ENCODE results near the gene DMTF1.
"Not testable (repeated sequence)": the region's sequence is repeated elsewhere in the genome, so short reads cannot be mapped to it uniquely, and the experiment has no call there.

The DMTF1 gene

GRCh38 chr7:87202705-87203104 lies 50.5 kb downstream of the DMTF1 start:
- TF ChIP-seq POLR2A (IDR thresholded peaks at IDR 0.05; ENCODE audit: low read depth, low read length) (0 out of 2 replicates have a peak, but pooled peaks have one; percentile 50), PAX5 (IDR thresholded peaks at IDR 0.05; ENCODE audit: insufficient read depth, low read length, severe bottlenecking) (no peak), POU2F2 (IDR thresholded peaks at IDR 0.05; ENCODE audit: low read depth, low read length) (no peak)
- no peak for DNase-seq (ENCODE audit: insufficient read length, low spot score)
- no peak for FAIRE-seq

GRCh38 chr7:87203929-87204328 lies 51.7 kb downstream of the DMTF1 start:
- not testable (repeated sequence) for DNase-seq (ENCODE audit: insufficient read length, low spot score); FAIRE-seq
- 0 out of 2 replicates have a peak, but pooled peaks have one; percentile 7 for TF ChIP-seq POLR2A (IDR thresholded peaks at IDR 0.05; ENCODE audit: low read depth, low read length)

GRCh38 chr7:87204933-87205332 lies 52.7 kb downstream of the DMTF1 start:
- TF ChIP-seq TAF1 (IDR thresholded peaks at IDR 0.05; ENCODE audit: low read depth, low read length): no peak
- no peak for TF ChIP-seq POLR2A (IDR thresholded peaks at IDR 0.05; ENCODE audit: low read depth, low read length)
- TF ChIP-seq POLR2AphosphoS5 (IDR thresholded peaks at IDR 0.05; ENCODE audit: low read depth, low read length): no peak
- DNase-seq (ENCODE audit: insufficient read length, low spot score) (no peak), FAIRE-seq (no peak)

GRCh38 chr7:87205701-87206100 lies 53.4 kb downstream of the DMTF1 start:
- not testable (repeated sequence) for FAIRE-seq; DNase-seq (ENCODE audit: insufficient read length, low spot score)

- FAIRE-seq (no peak), DNase-seq (ENCODE audit: insufficient read length, low spot score) (no peak)
- TF ChIP-seq TAF1 (IDR thresholded peaks at IDR 0.05; ENCODE audit: low read depth, low read length): no peak
Observed at GRCh38 chr7:87206361-87206760, 54.1 kb downstream of the DMTF1 start.

- DNase-seq (ENCODE audit: insufficient read length, low spot score) (no peak), FAIRE-seq (no peak)
- TF ChIP-seq POLR2A (IDR thresholded peaks at IDR 0.05; ENCODE audit: low read depth, low read length): no peak
- no peak for TF ChIP-seq PAX5 (IDR thresholded peaks at IDR 0.05; ENCODE audit: insufficient read depth, low read length, severe bottlenecking)
Observed at GRCh38 chr7:87209295-87209924, 57.2 kb downstream of the DMTF1 start.

- no peak for DNase-seq (ENCODE audit: insufficient read length, low spot score)
- FAIRE-seq: no peak
- TF ChIP-seq POLR2AphosphoS5 (IDR thresholded peaks at IDR 0.05; ENCODE audit: low read depth, low read length) (no peak), POU2F2 (IDR thresholded peaks at IDR 0.05; ENCODE audit: low read depth, low read length) (no peak)
Observed at GRCh38 chr7:87210506-87210905, 58.3 kb downstream of the DMTF1 start.

GRCh38 chr7:87212498-87212897 lies 60.2 kb downstream of the DMTF1 start:
- DNase-seq (ENCODE audit: insufficient read length, low spot score): no peak
- no peak for TF ChIP-seq PAX5 (IDR thresholded peaks at IDR 0.05; ENCODE audit: insufficient read depth, low read length, severe bottlenecking)
- peak; percentile 91 for TF ChIP-seq SPI1 (IDR thresholded peaks at IDR 0.05; ENCODE audit: low read depth, low read length)
- peak; percentile 23 for FAIRE-seq

- FAIRE-seq: no peak
- TF ChIP-seq PAX5 (IDR thresholded peaks at IDR 0.05; ENCODE audit: insufficient read depth, low read length, severe bottlenecking) (no peak), TAF1 (IDR thresholded peaks at IDR 0.05; ENCODE audit: low read depth, low read length) (no peak), POU2F2 (IDR thresholded peaks at IDR 0.05; ENCODE audit: low read depth, low read length) (no peak), POLR2A (IDR thresholded peaks at IDR 0.05; ENCODE audit: low read depth, low read length) (no peak), POLR2AphosphoS5 (IDR thresholded peaks at IDR 0.05; ENCODE audit: low read depth, low read length) (no peak), SPI1 (IDR thresholded peaks at IDR 0.05; ENCODE audit: low read depth, low read length) (no peak)
- no peak for DNase-seq (ENCODE audit: insufficient read length, low spot score)
Observed at GRCh38 chr7:87213252-87213651, 61.0 kb downstream of the DMTF1 start.

- DNase-seq (ENCODE audit: insufficient read length, low spot score): no peak
- TF ChIP-seq PAX5 (IDR thresholded peaks at IDR 0.05; ENCODE audit: insufficient read depth, low read length, severe bottlenecking) (no peak), POLR2A (IDR thresholded peaks at IDR 0.05; ENCODE audit: low read depth, low read length) (no peak), POLR2AphosphoS5 (IDR thresholded peaks at IDR 0.05; ENCODE audit: low read depth, low read length) (no peak), POU2F2 (IDR thresholded peaks at IDR 0.05; ENCODE audit: low read depth, low read length) (no peak), TAF1 (IDR thresholded peaks at IDR 0.05; ENCODE audit: low read depth, low read length) (no peak), SPI1 (IDR thresholded peaks at IDR 0.05; ENCODE audit: low read depth, low read length) (no peak)
- no peak for FAIRE-seq
Observed at GRCh38 chr7:87213811-87214210, 61.6 kb downstream of the DMTF1 start.

- DNase-seq (ENCODE audit: insufficient read length, low spot score): no peak
Observed at GRCh38 chr7:87215046-87215445, 62.8 kb downstream of the DMTF1 start.

More at GRCh38 chr7:87215046-87215445, 62.8 kb downstream of the DMTF1 start:
- FAIRE-seq: no peak
- TF ChIP-seq PAX5 (IDR thresholded peaks at IDR 0.05; ENCODE audit: insufficient read depth, low read length, severe bottlenecking) (no peak), POLR2A (IDR thresholded peaks at IDR 0.05; ENCODE audit: low read depth, low read length) (no peak), TAF1 (IDR thresholded peaks at IDR 0.05; ENCODE audit: low read depth, low read length) (no peak), SPI1 (IDR thresholded peaks at IDR 0.05; ENCODE audit: low read depth, low read length) (no peak), POLR2AphosphoS5 (IDR thresholded peaks at IDR 0.05; ENCODE audit: low read depth, low read length) (no peak), POU2F2 (IDR thresholded peaks at IDR 0.05; ENCODE audit: low read depth, low read length) (no peak)

Data from GM12891 (cell line).